HepG2 (cell line): ENCODE measurements around the gene PGRMC2. TPM values are rescaled to one million over a fixed set of nuclear protein-coding genes. Genes with fewer than 3 reads are reported as not detected.

ENCODE experiments used
- ATAC-seq: fragments of 200-7000 bp; cut with Tn5 transposase; 3 replicates; pipeline ENCODE4 v1.9.1; 2020; ENCODE audit warnings: mild to moderate bottlenecking, moderate library complexity
- BruUV-seq: library from RNA; stranded (reverse); fragments of 400-500 nt; replicated peaks from 2 replicates; lab custom pipeline; 2021; lab: Mats Ljungman, UMichigan
- CTCF ChIA-PET: fragments of 300-600 bp; formaldehyde crosslinking; extraction: SDS; loops from one replicate; lab custom pipeline; 2021; ENCODE audit warnings: low total read pairs, inconsistent platforms, low intra/inter-chr PET ratio; lab: Yijun Ruan, JAX
- POLR2A ChIA-PET: fragments of 350-600 bp; sonication (Branson Sonifier 250); formaldehyde crosslinking; loops from one replicate; lab custom pipeline; 2020; ENCODE audit warnings: antibody characterized with exemption, inconsistent platforms; lab: Yijun Ruan, JAX
- DNase-seq: peaks from one replicate; pipeline ENCODE4 v3.0.0-alpha.2; 2015; ENCODE audit warnings: low spot score
- FAIRE-seq: peaks from 3 replicates; lab custom pipeline; 2011; peaks lifted over from hg19 to GRCh38; lab: Jason Lieb, UNC
- H2AFZ ChIP-seq: one replicate; pipeline ENCODE4 v1.6.1; 2011; ENCODE audit warnings: low read length, inconsistent platforms
- H3K27ac ChIP-seq: fragments of 300-600 bp; 3 replicates; pipeline ENCODE4 v1.8.0; 2011; ENCODE audit warnings: mixed run types, mild to moderate bottlenecking, mixed read lengths, low read length, inconsistent platforms; ENCODE audit not compliant: insufficient read depth; ENCODE audit errors: extremely low read length
- H3K27me3 ChIP-seq, 2 experiments: fragments of 200-600 bp in 1 of 2; 2 replicates in 1 of 2; 3 replicates in 1 of 2; pipeline versions ENCODE4 v1.6.0 to v1.8.0; 2011; ENCODE audit warnings: low read length in 2 of 2, mild to moderate bottlenecking in 2 of 2, moderate library complexity in 2 of 2, inconsistent platforms in 1 of 2; ENCODE audit not compliant: insufficient read depth in 2 of 2, control insufficient read depth in 1 of 2
- H3K36me3 ChIP-seq, 2 experiments: fragments of 200-600 bp in 1 of 2; replicated peaks in 1 of 2; 2 replicates in 1 of 2; 3 replicates in 1 of 2; pipeline versions ENCODE4 v1.5.1 to v1.8.0; 2011; ENCODE audit warnings: low read length in 2 of 2, inconsistent platforms in 1 of 2; ENCODE audit not compliant: insufficient read depth in 2 of 2, control insufficient read depth in 1 of 2
- H3K4me1 ChIP-seq: 2 replicates; pipeline ENCODE4 v1.5.1; 2012; ENCODE audit warnings: low read length, inconsistent platforms; ENCODE audit not compliant: insufficient read depth
- H3K4me2 ChIP-seq: 2 replicates; pipeline ENCODE4 v1.6.0; 2011; ENCODE audit warnings: low read depth, low read length, inconsistent platforms
- H3K4me3 ChIP-seq, 3 experiments: fragments of 200-600 bp in 1 of 3; sonication (generic), shearing (Covaris generic) in 1 of 3; replicated peaks in 1 of 3; 2 replicates each; pipeline ENCODE4 v1.5.1; 2011 to 2016; ENCODE audit warnings: low read length in 3 of 3, inconsistent platforms in 2 of 3, low read depth in 2 of 3, mild to moderate bottlenecking in 2 of 3, control low read depth in 1 of 3, mixed read lengths in 1 of 3; ENCODE audit not compliant: insufficient read depth in 1 of 3
- H3K79me2 ChIP-seq: one replicate; pipeline ENCODE4 v1.6.1; 2011; ENCODE audit warnings: low read length, inconsistent platforms; ENCODE audit not compliant: insufficient read depth
- H3K9ac ChIP-seq: 2 replicates; pipeline ENCODE4 v1.6.0; 2011; ENCODE audit warnings: mild to moderate bottlenecking, low read depth, low read length, inconsistent platforms; ENCODE audit not compliant: insufficient read depth
- H3K9me3 ChIP-seq: 2 replicates; pipeline ENCODE4 v1.5.1; 2012; ENCODE audit warnings: mild to moderate bottlenecking, low read length
- H4K20me1 ChIP-seq: 2 replicates; pipeline ENCODE4 v1.6.0; 2011; ENCODE audit warnings: inconsistent platforms, mild to moderate bottlenecking, low read length, moderate library complexity; ENCODE audit not compliant: insufficient read depth
- ESRRA ChIP-seq: sonication (generic); formaldehyde crosslinking; IDR thresholded peaks from 2 replicates; pipeline ENCODE4 v1.5.1; 2020; ENCODE audit warnings: mild to moderate bottlenecking, low read depth, missing genetic modification reagents
- FOXM1 ChIP-seq: sonication (generic); formaldehyde crosslinking; IDR thresholded peaks from 2 replicates; pipeline ENCODE4 v1.5.0; 2020; ENCODE audit warnings: missing genetic modification reagents
- LCORL ChIP-seq, 2 experiments: fragments of 450-650 bp in 1 of 2; sonication (generic) in 1 of 2; formaldehyde crosslinking in 1 of 2; IDR thresholded peaks; 2 replicates each; pipeline versions ENCODE4 v1.5.0 to v1.6.1; 2017 to 2020; ENCODE audit warnings: antibody characterized with exemption in 1 of 2, missing genetic modification reagents in 1 of 2
- PAXIP1 ChIP-seq: sonication (generic); formaldehyde crosslinking; conservative IDR thresholded peaks from 2 replicates; pipeline ENCODE4 v1.4.0; 2020; ENCODE audit warnings: mild to moderate bottlenecking, missing genetic modification reagents, moderate library complexity
- ZBTB49 ChIP-seq: sonication (generic); formaldehyde crosslinking; IDR thresholded peaks from 2 replicates; pipeline ENCODE4 v1.4.0; 2020; ENCODE audit warnings: missing genetic modification reagents, borderline replicate concordance
- ZNF562 ChIP-seq: sonication (generic); formaldehyde crosslinking; IDR thresholded peaks from 2 replicates; pipeline ENCODE4 v1.8.0; 2022; ENCODE audit warnings: missing genetic modification reagents, borderline replicate concordance
- ZNF7 ChIP-seq: IDR thresholded peaks from 2 replicates; pipeline ENCODE4 v1.6.1; 2016; ENCODE audit warnings: missing biosample characterization, missing genetic modification reagents
- WGBS: methylation state at CpG from one replicate; pipeline ENCODE4 v1.1.6; 2017; ENCODE audit warnings: low lambda C conversion rate; 5-methylcytosine and 5-hydroxymethylcytosine counted together
- in situ Hi-C: cut with HindIII; loops from 2 replicates; pipeline ENCODE4 v1.10.0; 2017; ENCODE audit warnings: low pct_unique_long_range_greater_than_20kb; ENCODE audit not compliant: extremely low pct_ligation_motif_present
- intact Hi-C: fragments of 100-400 bp; cut with micrococcal nuclease; formaldehyde crosslinking; loops from one replicate; pipeline ENCODE4 v1.10.0; 2022; ENCODE audit not compliant: unreplicated experiment
- polyA plus RNA-seq, 8 experiments: library from polyadenylated mRNA; depleted of rRNA in 3 of 8; stranded (reverse) in 7 of 8; unstranded in 1 of 8; fragments of >200 nt; fragmentation: Illumina TruSeq in 4 of 8; extraction: Trizol in 4 of 8; gene quantifications; 2 replicates each; pipeline versions ENCODE4 v1.2.1 to v1.2.3, GENCODE V29; 2011 to 2016; ENCODE audit warnings: low read depth in 4 of 8, missing spikeins in 1 of 8, mixed read lengths in 1 of 8; ENCODE audit not compliant: insufficient read depth in 1 of 8
- total RNA-seq, 5 experiments: library from RNA; depleted of rRNA; stranded (reverse); fragments of >200 nt; fragmentation: Illumina TruSeq; extraction: Trizol; gene quantifications; 2 replicates each; pipeline ENCODE4 v1.2.3, GENCODE V29; 2016; ENCODE audit warnings: low read depth in 1 of 5

PGRMC2 gene
- total and polyA plus RNA-seq, 2 of the 13 experiments (the other 11 are each of a cell fraction or from before 2014, with no cell fraction given): 16.0 to 19.8 TPM

GRCh38 chr4:128305942-128306341 is 18.3 kb upstream of the PGRMC2 start (continued):
- TF ChIP-seq ZBTB49 (CRISPR knock-in tag): no peak

- in situ Hi-C loops: no loop called here
- Histone ChIP-seq H3K4me1 (peaks cover 3% of the 10 kb centered on the region), H3K4me3 (no peak overlapping the region), H3K4me2 (no peak overlapping the region)
- FAIRE-seq: no peak
- ATAC-seq: no peak
- WGBS: 51% methylated on average over 4 of the region's 4 CpGs
- BruUV-seq: no TSS peak
- TF ChIP-seq LCORL (IDR thresholded peaks at IDR 0.05) (no peak), LCORL (CRISPR knock-in tag; IDR thresholded peaks at IDR 0.05) (no peak), FOXM1 (CRISPR knock-in tag) (no peak), ESRRA (CRISPR knock-in tag) (no peak), PAXIP1 (CRISPR knock-in tag) (no peak), ZNF7 (CRISPR knock-in tag) (no peak), ZNF562 (CRISPR knock-in tag) (no peak)
- TF ChIP-seq, all 625 proteins: peak for 0
- Histone ChIP-seq H3K27me3 (no peaks in the 10 kb centered on the region), H3K9me3 (no peaks in the 10 kb centered on the region), H2AFZ (no peak overlapping the region), H3K36me3 (no peaks in the 10 kb centered on the region), H4K20me1 (no peaks in the 10 kb centered on the region), H3K9ac (no peak overlapping the region), H3K79me2 (no peaks in the 10 kb centered on the region), H3K27ac (no peak overlapping the region)
- ChIA-PET POLR2A (no interaction called here), CTCF (no interaction called here)
- no peak for DNase-seq
- intact Hi-C loops: no loop called here
Measured at GRCh38 chr4:128303986-128304385, 16.4 kb upstream of the PGRMC2 start.
